Hepatic stellate cell (primary cell): ENCODE measurements around the gene PSMB1.
"Not testable (repeated sequence)": the region's sequence is repeated elsewhere in the genome, so short reads cannot be mapped to it uniquely, and the experiment has no call there.

ENCODE experiments used
- DNase-seq: peaks from one replicate; pipeline ENCODE4 v3.0.0; 2011; ENCODE audit warnings: low spot score

The PSMB1 gene

DNA sequence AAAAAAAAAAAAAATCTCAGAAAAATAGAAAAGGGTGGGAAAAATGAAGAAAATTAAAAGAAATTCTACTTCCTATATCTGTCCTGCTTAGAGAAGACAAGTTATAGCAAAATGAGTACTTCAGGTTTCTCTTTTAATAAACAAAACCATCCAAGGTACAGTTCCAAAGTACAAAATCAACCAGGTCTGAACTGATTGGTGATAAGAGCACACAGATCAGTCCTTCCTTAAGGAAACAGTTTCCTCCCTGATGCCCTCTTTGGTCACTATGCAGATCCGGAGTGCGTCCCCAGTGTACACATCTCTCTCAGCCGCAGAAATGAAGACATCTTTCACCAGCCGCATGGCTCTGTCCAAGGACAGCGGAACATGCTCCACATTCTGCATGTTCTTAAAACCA, 18.1 kb downstream of the PSMB1 start:
- DNase-seq: no peak

DNA sequence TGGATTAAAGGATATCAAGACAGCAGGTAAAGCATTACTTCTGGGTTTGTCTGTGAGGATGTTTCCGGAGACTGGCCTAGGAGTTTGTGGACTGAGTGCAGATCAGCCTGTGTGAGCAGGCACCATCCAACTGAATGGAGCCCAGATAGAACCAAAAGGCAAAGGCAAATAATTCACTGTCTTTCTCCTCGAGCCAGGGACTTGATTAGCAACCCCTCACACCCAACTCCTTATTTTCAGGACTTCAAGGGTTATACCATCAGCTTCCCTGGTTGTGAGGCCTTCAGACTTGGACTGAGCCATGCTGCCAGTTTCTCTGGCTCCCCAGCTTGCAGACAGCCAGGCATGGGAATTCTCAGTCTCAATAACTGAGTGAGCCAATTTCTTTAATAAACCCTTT, 19.3 kb downstream of the PSMB1 start:
- no peak for DNase-seq

DNA sequence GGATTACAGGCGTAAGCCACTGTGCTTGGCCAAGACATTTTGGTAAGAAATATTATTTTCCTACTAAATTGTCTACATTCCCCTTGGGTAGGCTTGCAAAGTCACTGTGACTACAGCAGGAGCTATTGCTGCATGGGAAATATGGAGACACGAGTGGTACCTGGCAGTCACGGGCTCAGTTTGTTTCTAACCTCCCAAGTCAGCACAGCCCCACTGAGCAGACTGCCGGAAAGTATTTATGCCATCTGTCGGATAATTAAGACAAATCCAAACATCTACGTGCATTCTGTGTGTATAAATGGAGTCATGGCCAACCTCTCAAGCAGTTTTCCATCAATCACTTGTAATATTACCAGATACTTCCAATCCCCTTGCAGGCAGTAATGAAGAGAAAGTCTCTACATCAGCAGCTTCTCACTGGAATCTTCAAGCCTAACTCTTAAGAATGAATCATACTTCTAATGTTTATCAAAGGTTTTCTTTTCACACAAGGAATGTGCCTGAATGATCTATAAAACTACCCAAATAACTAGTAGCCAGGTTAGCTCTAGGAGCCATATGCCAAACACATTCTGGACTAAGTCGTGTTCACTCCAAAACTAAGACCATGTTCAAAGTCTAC, 20.1 kb downstream of the PSMB1 start:
- no peak for DNase-seq

DNA sequence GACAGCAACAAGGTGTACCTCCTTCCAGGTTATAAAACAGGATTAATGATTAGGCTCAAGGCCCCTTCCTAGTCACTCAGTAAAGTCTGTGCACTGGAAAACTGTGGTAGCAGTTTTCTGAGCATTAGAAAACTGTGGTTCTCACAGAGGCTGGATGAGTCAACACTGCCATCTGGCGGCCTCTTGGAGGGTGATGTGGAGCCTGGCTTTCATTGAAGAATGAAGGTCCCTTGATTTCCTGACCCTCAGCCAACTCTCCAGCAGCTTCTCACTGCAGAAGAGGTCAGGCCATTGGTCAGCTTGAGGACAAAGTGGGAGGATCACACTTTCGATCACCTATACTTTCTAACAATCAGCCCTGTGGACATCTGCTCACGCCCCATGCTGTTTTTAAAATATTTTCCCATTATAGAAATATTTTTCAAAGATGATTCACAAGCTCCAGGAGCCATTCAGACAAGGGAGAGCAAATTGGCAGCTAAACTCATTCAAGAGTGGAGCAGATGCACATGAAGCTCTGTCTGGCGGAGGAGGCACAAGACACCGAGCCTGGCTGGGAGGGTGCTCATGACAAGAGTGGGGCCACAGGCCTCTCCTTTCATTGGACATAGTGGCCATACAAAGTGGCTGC, 23.2 kb downstream of the PSMB1 start:
- peak; percentile 63 for DNase-seq

DNA sequence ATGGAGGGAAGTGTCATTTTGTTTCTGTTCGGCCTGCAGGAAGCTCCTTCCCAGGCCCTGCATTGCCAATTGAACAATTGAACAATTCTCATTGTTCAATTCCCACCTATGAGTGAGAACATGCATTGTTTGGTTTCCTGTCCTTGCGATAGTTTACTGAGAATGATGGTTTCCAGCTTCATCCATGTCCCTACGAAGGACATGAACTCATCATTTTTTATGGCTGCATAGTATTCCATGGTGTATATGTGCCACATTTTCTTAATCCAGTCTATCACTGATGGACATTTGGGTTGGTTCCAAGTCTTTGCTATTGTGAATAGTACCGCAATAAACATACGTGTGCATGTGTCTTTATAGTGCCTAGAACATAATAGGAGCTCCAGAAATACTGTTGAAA, 25.1 kb downstream of the PSMB1 start:
- not testable (repeated sequence) for DNase-seq

DNA sequence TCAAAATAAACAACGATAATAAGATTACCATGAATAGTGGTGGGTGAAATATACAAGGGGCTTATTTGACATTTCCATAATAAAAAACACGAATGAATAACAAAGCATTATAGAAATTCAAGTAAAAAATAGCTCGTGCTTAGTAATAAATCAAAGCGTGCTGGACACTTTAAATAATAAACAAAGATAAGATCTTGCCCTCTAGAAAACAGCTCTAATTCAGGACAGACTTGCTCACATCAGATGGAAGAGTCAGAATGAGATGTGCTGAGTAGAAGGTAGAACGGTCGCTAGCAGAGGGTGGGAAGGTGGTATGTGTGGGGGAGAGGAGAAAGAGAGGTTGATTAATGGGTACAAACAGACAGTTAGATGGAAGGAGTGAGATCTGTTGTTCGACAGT, 27.3 kb downstream of the PSMB1 start:
- DNase-seq: no peak

DNA sequence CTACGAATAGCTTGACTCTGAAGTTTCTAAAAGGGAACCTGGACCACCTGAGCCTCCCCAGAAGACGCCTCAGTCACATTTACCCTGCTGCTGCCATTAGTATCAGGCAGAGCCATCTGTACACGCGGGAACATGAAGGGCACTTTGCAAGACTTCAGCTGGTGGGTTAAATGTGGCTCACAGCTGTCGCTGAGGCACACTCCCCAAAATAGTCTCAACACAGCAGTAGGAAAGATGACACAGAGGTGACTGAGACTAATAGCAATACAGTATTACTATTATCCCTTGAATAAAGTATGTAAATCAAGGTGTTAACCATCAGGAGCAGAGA, 29.0 kb downstream of the PSMB1 start:
- DNase-seq: no peak

DNA sequence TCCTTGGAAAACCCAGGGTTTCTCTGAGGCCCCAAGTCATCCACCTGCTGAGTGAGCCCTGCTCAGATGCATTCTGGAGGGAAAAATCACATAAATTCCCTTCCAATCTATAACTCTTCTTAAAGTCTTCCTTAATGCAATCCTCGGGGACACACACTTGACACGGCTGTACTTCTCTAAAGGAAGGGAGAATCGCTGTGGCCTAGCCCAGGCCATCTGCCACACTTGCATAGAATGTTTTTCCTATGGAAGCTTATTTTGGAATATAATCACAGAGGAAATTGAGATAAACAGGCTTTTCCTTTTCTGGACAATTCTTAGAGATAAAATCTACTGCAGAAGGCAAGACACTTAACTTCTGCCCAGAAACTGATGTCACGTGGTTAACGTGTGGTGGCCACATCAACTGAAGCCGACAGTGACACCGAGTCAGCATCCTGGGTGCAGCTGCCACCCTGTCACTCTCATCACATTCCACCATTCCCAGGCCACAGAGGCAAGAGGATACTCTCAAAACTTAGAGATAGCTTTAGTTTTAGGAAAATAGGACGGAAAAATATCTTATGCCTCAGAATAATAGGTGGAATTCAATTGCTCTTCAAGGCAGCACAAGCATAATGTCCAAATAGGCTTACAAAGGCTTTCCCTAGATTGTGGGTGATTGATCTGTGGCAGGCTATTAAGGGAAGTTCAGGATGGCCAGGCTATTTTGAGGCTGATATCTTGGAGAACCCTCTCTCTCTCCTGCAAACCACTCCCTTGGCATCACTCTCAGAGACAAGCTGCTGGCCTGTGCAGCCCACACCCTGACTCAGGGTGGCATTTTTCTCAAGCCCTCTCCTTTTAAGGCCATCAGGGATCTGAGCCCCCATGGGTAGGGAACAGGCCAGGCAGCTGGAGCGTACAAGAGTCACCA, 29.6 kb downstream of the PSMB1 start:
- DNase-seq: no peak

DNA sequence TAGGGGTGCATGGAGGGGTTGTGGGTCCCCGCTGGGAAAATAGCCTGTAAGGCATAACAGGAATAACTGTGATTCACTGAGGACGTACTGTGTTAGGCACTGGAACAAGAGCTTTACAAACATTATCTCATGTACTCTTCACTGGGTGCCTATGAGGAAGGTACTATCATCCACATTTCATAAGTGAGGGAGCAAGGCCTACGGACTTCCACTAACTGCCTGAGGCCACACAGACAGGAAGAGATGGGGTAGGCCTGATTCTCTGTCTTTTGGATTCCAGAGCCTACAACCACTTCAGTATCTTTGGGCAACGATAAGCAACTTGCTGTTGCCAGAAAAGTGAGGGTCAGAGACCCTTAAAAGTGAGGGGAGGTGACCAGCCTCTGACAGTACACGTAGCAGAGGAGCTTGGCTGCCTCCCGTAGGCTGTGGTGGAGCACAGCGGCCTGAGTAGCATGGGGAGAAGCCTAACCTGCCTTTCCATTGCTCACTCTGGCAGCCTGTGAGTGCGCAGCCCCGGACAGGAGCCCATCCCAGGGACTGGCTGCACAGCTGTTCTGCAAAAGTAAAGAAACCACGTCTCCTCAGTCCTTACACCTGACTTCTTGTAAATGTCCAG, 30.4 kb downstream of the PSMB1 start:
- DNase-seq: no peak

DNA sequence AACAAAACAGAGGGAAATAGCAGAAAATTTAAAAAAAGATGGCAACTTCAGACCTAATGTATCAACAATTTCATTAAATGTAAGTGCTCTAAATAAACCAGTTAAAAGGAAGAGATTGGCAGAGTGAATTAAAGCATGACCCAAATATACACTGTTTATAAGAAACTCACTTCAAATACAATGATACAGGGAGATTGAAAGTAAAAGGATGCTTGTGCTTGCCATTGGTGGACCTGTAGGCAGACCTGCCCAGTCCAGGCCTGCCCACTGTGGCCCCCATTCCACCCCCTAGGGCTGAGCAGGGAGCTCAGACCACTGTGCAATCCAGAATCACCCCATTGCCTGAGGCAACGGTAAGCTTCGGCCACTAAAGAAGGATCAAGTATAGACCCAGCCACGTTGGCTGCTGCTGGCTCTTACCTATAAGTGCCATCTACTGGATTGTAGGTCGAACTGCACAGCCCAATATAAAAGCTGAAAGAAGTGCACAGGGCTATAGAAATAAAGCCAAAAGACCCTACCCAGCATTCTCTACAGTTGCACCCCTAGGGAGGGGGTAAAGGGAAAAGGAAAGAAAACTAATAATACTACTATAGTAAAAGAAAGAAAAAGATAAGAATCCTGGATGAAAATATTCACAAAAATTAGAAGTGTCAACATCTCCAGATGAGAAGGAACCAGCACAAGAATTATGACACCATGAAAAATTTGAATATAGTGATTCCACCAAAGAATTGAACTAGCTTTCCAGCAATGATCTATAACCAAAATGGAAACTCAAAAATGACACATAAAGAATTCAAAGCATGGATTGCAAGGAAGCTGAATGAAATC, 36.1 kb downstream of the PSMB1 start:
- peak; percentile 35 for DNase-seq

DNA sequence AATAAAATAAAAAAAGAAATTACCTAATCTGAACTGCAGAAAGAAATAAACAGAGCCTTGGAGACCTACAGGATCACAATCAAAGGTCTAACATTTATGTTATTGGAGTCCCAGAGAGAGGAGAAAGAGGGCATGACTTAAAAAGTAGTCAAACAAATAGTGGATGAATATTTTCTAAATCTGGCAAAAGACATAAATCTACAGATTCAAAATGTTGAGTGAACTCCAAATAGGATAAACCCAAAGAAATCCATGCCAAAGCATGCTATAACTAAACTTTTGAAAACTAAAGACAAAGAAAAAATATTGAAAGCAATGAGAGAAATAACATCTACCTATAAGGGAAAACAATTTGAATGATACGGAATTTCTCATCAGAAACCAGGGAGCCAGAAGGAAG, 38.2 kb downstream of the PSMB1 start:
- DNase-seq: no peak

DNA sequence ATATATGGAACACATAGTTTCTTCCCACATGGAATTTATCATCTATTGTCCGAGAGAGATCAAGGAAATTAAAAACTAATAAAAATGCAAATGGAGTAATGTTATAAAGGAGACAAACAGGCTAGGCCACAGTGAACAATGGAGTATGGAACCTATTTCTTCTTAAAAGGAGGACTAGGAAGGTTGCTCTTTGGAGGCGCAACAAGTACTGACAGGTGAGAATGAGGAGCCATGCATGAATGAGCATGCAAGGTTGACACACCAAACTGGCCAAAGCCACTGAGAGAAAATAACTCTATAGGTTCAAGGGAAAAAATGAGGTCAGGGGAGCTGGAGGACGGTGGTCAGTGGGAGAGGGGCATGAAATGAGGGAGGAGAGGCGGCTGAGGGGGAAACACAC, 40.9 kb downstream of the PSMB1 start:
- DNase-seq: no peak

DNA sequence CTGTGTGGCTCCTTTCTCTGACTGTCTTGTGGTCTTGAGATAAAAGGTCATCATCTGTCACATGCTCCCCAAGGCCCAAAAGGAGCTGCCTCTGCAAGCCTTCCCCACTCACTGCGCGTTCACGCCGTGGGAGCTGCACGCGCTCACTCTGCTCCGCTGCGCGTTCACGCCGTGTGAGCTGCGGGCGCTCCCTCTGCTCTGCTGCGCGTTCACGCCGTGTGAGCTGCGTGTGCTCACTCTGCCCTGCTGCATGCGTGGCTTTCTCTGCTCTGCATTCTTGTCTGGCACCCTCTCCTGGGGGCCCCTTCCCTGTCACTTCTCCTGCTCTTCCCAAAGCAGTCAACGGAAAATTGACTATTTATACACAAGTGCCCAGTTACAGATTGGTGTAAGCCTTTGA, 42.5 kb downstream of the PSMB1 start:
- DNase-seq: no peak

DNA sequence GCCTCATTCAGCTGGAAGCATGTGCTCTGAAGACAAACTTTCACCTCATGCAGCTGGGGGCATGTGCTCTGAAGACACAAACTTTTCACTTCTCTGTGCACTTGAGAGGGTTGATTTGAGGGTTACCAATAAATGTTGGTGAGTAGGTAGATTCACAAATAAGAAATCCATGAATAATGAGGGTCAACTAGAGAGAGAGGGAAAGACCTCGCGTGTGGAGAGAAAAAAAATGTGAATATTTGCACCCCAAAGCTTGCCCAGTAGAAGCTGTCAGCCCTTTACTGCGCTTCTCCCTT, 43.4 kb downstream of the PSMB1 start:
- no peak for DNase-seq

DNA sequence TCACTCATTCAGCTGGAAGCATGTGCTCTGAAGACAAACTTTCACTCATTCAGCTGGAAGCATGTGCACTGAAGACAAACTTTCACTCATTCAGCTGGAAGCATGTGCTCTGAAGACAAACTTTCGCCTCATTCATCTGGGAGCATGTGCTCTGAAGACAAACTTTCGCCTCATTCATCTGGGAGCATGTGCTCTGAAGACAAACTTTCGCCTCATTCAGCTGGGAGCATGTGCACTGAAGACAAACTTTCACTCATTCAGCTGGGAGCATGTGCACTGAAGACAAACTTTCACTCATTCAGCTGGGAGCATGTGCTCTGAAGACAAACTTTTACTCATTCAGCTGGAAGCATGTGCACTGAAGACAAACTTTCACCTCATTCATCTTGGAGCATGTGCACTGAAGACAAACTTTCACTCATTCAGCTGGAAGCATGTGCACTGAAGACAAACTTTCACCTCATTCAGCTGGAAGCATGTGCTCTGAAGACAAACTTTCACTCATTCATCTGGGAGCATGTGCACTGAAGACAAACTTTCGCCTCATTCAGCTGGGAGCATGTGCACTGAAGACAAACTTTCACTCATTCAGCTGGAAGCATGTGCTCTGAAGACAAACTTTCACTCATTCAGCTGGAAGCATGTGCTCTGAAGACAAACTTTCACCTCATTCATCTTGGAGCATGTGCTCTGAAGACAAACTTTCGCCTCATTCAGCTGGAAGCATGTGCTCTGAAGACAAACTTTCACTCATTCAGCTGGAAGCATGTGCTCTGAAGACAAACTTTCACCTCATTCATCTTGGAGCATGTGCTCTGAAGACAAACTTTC, 44.0 kb downstream of the PSMB1 start:
- DNase-seq: not testable (repeated sequence)

DNA sequence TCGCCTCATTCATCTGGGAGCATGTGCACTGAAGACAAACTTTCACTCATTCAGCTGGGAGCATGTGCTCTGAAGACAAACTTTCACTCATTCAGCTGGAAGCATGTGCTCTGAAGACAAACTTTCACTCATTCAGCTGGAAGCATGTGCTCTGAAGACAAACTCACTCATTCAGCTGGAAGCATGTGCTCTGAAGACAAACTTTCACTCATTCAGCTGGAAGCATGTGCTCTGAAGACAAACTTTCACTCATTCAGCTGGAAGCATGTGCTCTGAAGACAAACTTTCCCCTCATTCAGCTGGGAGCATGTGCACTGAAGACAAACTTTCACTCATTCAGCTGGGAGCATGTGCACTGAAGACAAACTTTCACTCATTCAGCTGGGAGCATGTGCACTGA, 44.8 kb downstream of the PSMB1 start:
- DNase-seq: not testable (repeated sequence)

DNA sequence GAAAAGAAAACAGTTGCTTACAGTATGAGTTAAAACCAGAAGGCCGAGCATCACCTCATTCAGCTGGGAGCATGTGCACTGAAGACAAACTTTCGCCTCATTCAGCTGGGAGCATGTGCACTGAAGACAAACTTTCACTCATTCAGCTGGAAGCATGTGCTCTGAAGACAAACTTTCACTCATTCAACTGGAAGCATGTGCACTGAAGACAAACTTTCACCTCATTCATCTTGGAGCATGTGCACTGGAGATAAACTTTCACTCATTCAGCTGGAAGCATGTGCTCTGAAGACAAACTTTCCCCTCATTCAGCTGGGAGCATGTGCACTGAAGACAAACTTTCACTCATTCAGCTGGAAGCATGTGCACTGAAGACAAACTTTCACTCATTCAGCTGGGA, 45.4 kb downstream of the PSMB1 start:
- not testable (repeated sequence) for DNase-seq

DNA sequence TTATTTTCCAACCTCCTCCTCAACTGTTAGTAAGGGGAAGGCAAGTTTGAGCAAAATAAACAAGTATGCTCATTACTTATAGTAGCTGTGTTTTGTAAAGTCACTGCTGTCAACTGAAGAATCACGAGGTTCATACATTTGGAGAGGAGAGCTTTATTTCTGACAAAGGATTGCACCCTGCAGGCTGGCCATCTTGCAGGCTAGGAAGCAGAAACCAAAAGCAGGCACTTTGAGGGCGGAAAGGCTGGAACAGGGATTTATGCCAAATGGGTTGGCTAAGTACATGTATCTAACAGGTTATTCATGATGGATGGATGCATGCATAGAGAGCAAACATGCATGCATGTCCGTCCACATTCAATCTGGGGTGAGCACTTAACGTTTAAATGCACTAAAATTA, 46.7 kb downstream of the PSMB1 start:
- no peak for DNase-seq

DNA sequence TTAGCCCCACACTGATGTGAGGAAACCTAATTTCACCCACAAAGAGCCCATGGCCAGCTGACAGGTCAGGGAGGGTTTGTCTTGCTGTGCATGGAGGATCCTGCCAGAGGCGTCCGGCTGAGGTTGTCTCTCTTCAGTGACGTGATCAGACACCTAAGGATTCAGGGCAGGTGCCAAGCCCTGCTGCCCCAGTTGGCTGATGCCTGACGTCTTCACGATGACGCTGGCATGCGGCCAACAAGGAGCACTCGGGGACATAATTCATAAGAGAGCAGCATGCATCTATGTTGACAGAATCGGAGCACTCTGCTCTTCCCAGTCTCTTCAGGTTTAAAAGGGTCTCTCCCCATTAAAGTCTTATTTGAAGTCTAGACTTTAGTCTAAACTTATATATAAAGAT, 47.8 kb downstream of the PSMB1 start:
- DNase-seq: no peak

DNA sequence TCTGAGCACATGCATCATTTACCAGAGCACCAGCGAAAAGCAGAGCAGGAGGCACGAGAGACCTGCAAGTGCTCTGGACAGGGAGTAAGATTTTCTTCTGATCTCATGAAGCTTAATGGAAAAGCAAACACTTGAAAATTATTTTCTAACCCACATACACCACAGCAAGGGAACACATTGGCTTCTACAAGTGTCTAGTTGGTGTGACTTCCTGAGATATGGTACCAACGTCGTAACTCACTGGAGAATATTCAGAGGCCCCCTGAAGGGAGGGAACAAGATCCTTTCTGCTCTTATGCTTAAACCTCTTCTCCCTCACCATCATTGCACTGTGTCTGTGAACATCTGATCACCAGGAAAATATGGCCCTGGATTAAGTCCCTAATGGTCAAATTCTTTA, 48.6 kb downstream of the PSMB1 start:
- no peak for DNase-seq

DNA sequence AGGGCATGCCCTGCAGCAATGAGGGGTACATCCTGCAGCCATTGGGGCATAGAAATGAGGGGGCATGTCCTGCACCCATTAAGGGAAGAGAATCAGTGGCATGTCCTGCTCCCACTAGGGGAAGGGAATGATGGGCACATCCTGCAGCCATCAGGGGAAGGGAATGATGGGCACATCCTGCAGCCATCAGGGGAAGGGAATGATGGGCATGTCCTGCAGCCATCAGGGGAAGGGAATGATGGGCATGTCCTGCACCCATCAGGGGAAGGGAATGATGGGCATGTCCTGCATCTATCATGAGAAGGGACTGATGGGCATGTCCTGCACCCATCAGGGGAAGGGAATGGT, 49.7 kb downstream of the PSMB1 start:
- no peak for DNase-seq
